ENCODE data around the gene SIGLEC1.

DNA sequence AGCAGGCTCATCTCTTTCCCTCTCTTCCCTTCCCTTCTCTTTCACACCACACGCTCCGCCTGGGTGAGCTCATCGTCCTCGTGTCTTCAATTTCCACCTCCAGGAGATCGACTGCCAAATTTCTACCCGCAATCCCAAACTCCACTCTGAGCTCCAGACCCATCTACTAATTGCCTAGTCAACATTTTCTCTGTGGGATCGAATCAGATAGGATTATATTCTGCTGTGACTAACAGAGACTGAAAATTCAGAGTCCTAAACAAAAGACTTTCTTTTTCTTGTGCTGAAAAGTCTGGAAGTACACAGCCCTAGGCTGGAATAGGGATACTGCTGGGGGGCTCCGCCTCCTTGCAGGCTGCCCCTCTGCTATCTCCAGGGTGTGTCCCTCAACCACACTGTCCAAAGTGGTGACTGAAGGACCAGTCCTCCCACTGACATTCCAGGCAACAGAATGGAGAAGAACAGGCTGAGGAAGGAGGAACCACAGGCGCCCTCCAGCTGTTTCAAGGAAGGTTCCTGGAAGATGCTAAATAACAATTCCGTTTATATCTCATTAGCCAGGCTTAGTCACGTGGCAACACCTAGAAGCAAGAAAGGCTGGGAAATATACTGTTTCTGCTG lies 15.1 kb upstream of the SIGLEC1 start:
- TF ChIP-seq, protein P1, sequence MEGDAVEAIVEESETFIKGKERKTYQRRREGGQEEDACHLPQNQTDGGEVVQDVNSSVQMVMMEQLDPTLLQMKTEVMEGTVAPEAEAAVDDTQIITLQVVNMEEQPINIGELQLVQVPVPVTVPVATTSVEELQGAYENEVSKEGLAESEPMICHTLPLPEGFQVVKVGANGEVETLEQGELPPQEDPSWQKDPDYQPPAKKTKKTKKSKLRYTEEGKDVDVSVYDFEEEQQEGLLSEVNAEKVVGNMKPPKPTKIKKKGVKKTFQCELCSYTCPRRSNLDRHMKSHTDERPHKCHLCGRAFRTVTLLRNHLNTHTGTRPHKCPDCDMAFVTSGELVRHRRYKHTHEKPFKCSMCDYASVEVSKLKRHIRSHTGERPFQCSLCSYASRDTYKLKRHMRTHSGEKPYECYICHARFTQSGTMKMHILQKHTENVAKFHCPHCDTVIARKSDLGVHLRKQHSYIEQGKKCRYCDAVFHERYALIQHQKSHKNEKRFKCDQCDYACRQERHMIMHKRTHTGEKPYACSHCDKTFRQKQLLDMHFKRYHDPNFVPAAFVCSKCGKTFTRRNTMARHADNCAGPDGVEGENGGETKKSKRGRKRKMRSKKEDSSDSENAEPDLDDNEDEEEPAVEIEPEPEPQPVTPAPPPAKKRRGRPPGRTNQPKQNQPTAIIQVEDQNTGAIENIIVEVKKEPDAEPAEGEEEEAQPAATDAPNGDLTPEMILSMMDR (IDR thresholded peaks at IDR 0.05; ENCODE audit: insufficient read depth, low read depth, low read length) = no peak
- no peak for TF ChIP-seq EZH2 (IDR thresholded peaks at IDR 0.05; ENCODE audit: insufficient read depth, low read length)

All from astrocyte (in vitro differentiated cells and primary cell).